Mesenchymal stem cell (in vitro differentiated cells and primary cell): ENCODE data around the gene TRA2A.
A peak's percentile ranks its signal among the peaks of the same experiment; 100 is the strongest.

ENCODE experiments used
- DNase-seq: peaks from one replicate; pipeline ENCODE4 v3.0.0-alpha.2; 2013
- H2AFZ ChIP-seq: one replicate; pipeline ENCODE4 v1.6.1; 2013; ENCODE audit warnings: low read depth, mild to moderate bottlenecking, control low read depth, inconsistent platforms, low read length, moderate library complexity
- H2AK5ac ChIP-seq: 2 replicates; pipeline ENCODE4 v1.6.1; 2013; ENCODE audit warnings: low read length, moderate library complexity, mild to moderate bottlenecking, inconsistent platforms; ENCODE audit not compliant: severe bottlenecking
- H2BK120ac ChIP-seq: one replicate; pipeline ENCODE4 v1.6.1; 2013; ENCODE audit warnings: low read depth, mild to moderate bottlenecking, inconsistent platforms, low read length, moderate library complexity
- H2BK12ac ChIP-seq, 2 experiments: one replicate each; pipeline ENCODE4 v1.6.1; 2013; ENCODE audit warnings: inconsistent platforms in 2 of 2, low read length in 2 of 2, mild to moderate bottlenecking in 2 of 2, moderate library complexity in 2 of 2, control low read depth in 1 of 2
- H2BK15ac ChIP-seq: one replicate; pipeline ENCODE4 v1.6.1; 2013; ENCODE audit warnings: mild to moderate bottlenecking, low read depth, inconsistent platforms; ENCODE audit not compliant: poor library complexity, severe bottlenecking
- H2BK5ac ChIP-seq: 2 replicates; pipeline ENCODE4 v1.6.1; 2013; ENCODE audit warnings: low read depth, mild to moderate bottlenecking, low read length, control low read depth, inconsistent platforms; ENCODE audit not compliant: poor library complexity, severe bottlenecking
- H3K14ac ChIP-seq, 2 experiments: one replicate each; pipeline ENCODE4 v1.6.1; 2013; ENCODE audit warnings: inconsistent platforms in 2 of 2, low read length in 2 of 2, control low read depth in 1 of 2, mild to moderate bottlenecking in 1 of 2, moderate library complexity in 1 of 2
- H3K18ac ChIP-seq, 2 experiments: one replicate each; pipeline ENCODE4 v1.6.1; 2013; ENCODE audit warnings: inconsistent platforms in 2 of 2, low read length in 2 of 2, control low read depth in 1 of 2, low read depth in 1 of 2, mild to moderate bottlenecking in 1 of 2
- H3K23ac ChIP-seq, 2 experiments: one replicate each; pipeline ENCODE4 v1.6.1; 2013; ENCODE audit warnings: inconsistent platforms in 2 of 2, low read length in 2 of 2, mild to moderate bottlenecking in 2 of 2, moderate library complexity in 2 of 2, control low read depth in 1 of 2
- H3K27ac ChIP-seq: 2 replicates; pipeline ENCODE4 v1.5.1; 2013; ENCODE audit warnings: mild to moderate bottlenecking, moderate library complexity, low read length, control low read depth, inconsistent platforms; ENCODE audit not compliant: poor library complexity, severe bottlenecking
- H3K27me3 ChIP-seq, 2 experiments: 2 replicates each; pipeline versions ENCODE4 v1.6.1 to v1.7.0; 2013; ENCODE audit warnings: low read length in 2 of 2, mild to moderate bottlenecking in 2 of 2, moderate library complexity in 2 of 2, control low read depth in 1 of 2, inconsistent platforms in 1 of 2; ENCODE audit not compliant: control insufficient read depth in 1 of 2, insufficient read depth in 1 of 2
- H3K36me3 ChIP-seq, 2 experiments: 2 replicates each; pipeline versions ENCODE4 v1.6.1 to v1.7.0; 2013; ENCODE audit warnings: low read length in 2 of 2, control low read depth in 1 of 2, inconsistent platforms in 1 of 2, low read depth in 1 of 2, mild to moderate bottlenecking in 1 of 2; ENCODE audit not compliant: insufficient read depth in 2 of 2, control insufficient read depth in 1 of 2
- H3K4ac ChIP-seq, 2 experiments: one replicate each; pipeline ENCODE4 v1.6.1; 2013; ENCODE audit warnings: inconsistent platforms in 2 of 2, low read length in 2 of 2, mild to moderate bottlenecking in 2 of 2, moderate library complexity in 2 of 2, control low read depth in 1 of 2, low read depth in 1 of 2
- H3K4me1 ChIP-seq: 2 replicates; pipeline ENCODE4 v1.6.1; 2013; ENCODE audit warnings: low read depth, low read length, control low read depth; ENCODE audit not compliant: control insufficient read depth, insufficient read depth
- H3K4me2 ChIP-seq: 2 replicates; pipeline ENCODE4 v1.6.1; 2013; ENCODE audit warnings: low read length, mild to moderate bottlenecking, inconsistent platforms; ENCODE audit not compliant: poor library complexity, severe bottlenecking
- H3K4me3 ChIP-seq, 2 experiments: 2 replicates each; pipeline versions ENCODE4 v1.5.1 to v1.7.0; 2013; ENCODE audit warnings: low read length in 2 of 2, mild to moderate bottlenecking in 2 of 2, control low read depth in 1 of 2, low read depth in 1 of 2; ENCODE audit not compliant: insufficient read depth in 1 of 2
- H3K79me1 ChIP-seq: replicated peaks from 2 replicates; pipeline ENCODE4 v1.6.1; 2013; ENCODE audit warnings: mild to moderate bottlenecking, control low read depth, low read length, inconsistent platforms; ENCODE audit not compliant: poor library complexity, severe bottlenecking
- H3K9ac ChIP-seq: 2 replicates; pipeline ENCODE4 v1.7.0; 2013; ENCODE audit warnings: mild to moderate bottlenecking, low read length, moderate library complexity
- H3K9me3 ChIP-seq: 2 replicates; pipeline ENCODE4 v1.7.0; 2013; ENCODE audit warnings: mild to moderate bottlenecking, low read length; ENCODE audit not compliant: control insufficient read depth
- H4K8ac ChIP-seq: one replicate; pipeline ENCODE4 v1.6.1; 2013; ENCODE audit warnings: inconsistent platforms, mild to moderate bottlenecking, low read length, moderate library complexity
- H4K91ac ChIP-seq: one replicate; pipeline ENCODE4 v1.6.1; 2013; ENCODE audit warnings: mild to moderate bottlenecking, low read length, inconsistent platforms
- WGBS: methylation state at CpG from one replicate; pipeline ENCODE4 v1.1.7; 2013; ENCODE audit warnings: mixed read lengths; 5-methylcytosine and 5-hydroxymethylcytosine counted together

The TRA2A gene

GRCh38 chr7:23470330-23471105, 61.3 kb downstream of the TRA2A start, which contains the start of gene IGF2BP3:
TSS of gene IGF2BP3 (minus strand) at chr7:23470491. CDS start at chr7:23470110, 381 bp downstream.
- peak within 1 kb of the TSS; percentile 66 to 90 for H2BK12ac ChIP-seq
- peak within 1 kb of the TSS; percentile 90 for H2BK15ac ChIP-seq
- peak; percentile 99 for DNase-seq
- peak within 1 kb of the TSS; percentile 95 for H3K27ac ChIP-seq
- peak within 1 kb of the TSS; percentile 88 for H3K4me2 ChIP-seq
- H2BK5ac ChIP-seq: peak within 1 kb of the TSS; percentile 53
- H3K79me1 ChIP-seq: no peaks in the 10 kb centered on the region
- peak within 1 kb of the TSS in 1 of 2 experiments; percentile 86 for H3K14ac ChIP-seq
- H3K9ac ChIP-seq: peak within 1 kb of the TSS; percentile 69
- H3K36me3 ChIP-seq: no peaks in the 10 kb centered on the region
- H2BK120ac ChIP-seq: peak within 1 kb of the TSS; percentile 96
- peak within 1 kb of the TSS; percentile 98 to 100 for H3K23ac ChIP-seq
- H3K4me3 ChIP-seq: peak within 1 kb of the TSS; percentile 78 to 81
- no peak within 1 kb of the TSS for H2AFZ ChIP-seq
- no peaks in the 10 kb centered on the region for H3K9me3 ChIP-seq
- whole genome bisulfite sequencing: under 1% methylated on average over 26 of the region's 34 CpGs
- H3K4me1 ChIP-seq: peaks cover 9% of the 10 kb centered on the region
- H3K18ac ChIP-seq: peak within 1 kb of the TSS; percentile 97 to 99
- H4K91ac ChIP-seq: peak within 1 kb of the TSS; percentile 96
- H2AK5ac ChIP-seq: no peak within 1 kb of the TSS
- peak within 1 kb of the TSS; percentile 98 for H3K4ac ChIP-seq
- H4K8ac ChIP-seq: peak within 1 kb of the TSS; percentile 93
- H3K27me3 ChIP-seq: peaks cover 0 to 91% of the 10 kb centered on the region in 2 experiments

GRCh38 chr7:23469961-23470250, 61.9 kb downstream of the TRA2A start:
- peaks cover 11% of the 10 kb centered on the region for H3K4me1 ChIP-seq
- H2AFZ ChIP-seq: no peak overlapping the region
- H3K9ac ChIP-seq: peak overlapping the region; percentile 69
- peak overlapping the region; percentile 94 for H2BK120ac ChIP-seq
- H3K4ac ChIP-seq: peak overlapping the region; percentile 78 to 98
- H3K27me3 ChIP-seq: peaks cover 0 to 90% of the 10 kb centered on the region in 2 experiments
- no peak overlapping the region for H2BK15ac ChIP-seq
- H4K8ac ChIP-seq: peak overlapping the region; percentile 39
- H3K79me1 ChIP-seq: peaks cover under 1% of the 10 kb centered on the region
- WGBS: 0% methylated on average over 8 of the region's 18 CpGs
- peak overlapping the region; percentile 4 for H2BK5ac ChIP-seq
- peak overlapping the region; percentile 88 for H3K4me2 ChIP-seq
- H3K23ac ChIP-seq: no peak overlapping the region
- H3K9me3 ChIP-seq: no peaks in the 10 kb centered on the region
- no peak overlapping the region for H2AK5ac ChIP-seq
- peak overlapping the region; percentile 96 for H4K91ac ChIP-seq
- DNase-seq: peak; percentile 60
- peak overlapping the region; percentile 92 for H3K27ac ChIP-seq
- peak overlapping the region; percentile 78 to 81 for H3K4me3 ChIP-seq
- H2BK12ac ChIP-seq: peak overlapping the region in 1 of 2 experiments; percentile 39
- H3K14ac ChIP-seq: peak overlapping the region in 1 of 2 experiments; percentile 72
- peak overlapping the region; percentile 97 to 99 for H3K18ac ChIP-seq
- H3K36me3 ChIP-seq: no peaks in the 10 kb centered on the region

- peak overlapping the region; percentile 74 to 86 for H3K14ac ChIP-seq
- H3K4me3 ChIP-seq: peak overlapping the region; percentile 78 to 81
- peak overlapping the region; percentile 66 to 90 for H2BK12ac ChIP-seq
- H2BK5ac ChIP-seq: peak overlapping the region; percentile 4
- peak overlapping the region; percentile 96 for H4K91ac ChIP-seq
- H2AK5ac ChIP-seq: no peak overlapping the region
- peak overlapping the region; percentile 97 to 99 for H3K18ac ChIP-seq
- WGBS: under 1% methylated on average over 84 of the region's 91 CpGs
- H3K27ac ChIP-seq: peak overlapping the region; percentile 92
- H3K27me3 ChIP-seq: peaks cover 0 to 87% of the 10 kb centered on the region in 2 experiments
- H3K4me1 ChIP-seq: peaks cover 10% of the 10 kb centered on the region
- H2BK15ac ChIP-seq: peak overlapping the region; percentile 94
- H4K8ac ChIP-seq: peak overlapping the region; percentile 75
- peak overlapping the region; percentile 94 for H2BK120ac ChIP-seq
- peak overlapping the region; percentile 69 for H3K9ac ChIP-seq
- peaks cover 1% of the 10 kb centered on the region for H3K79me1 ChIP-seq
- H3K36me3 ChIP-seq: no peaks in the 10 kb centered on the region
- H3K4me2 ChIP-seq: peak overlapping the region; percentile 88
- peak; percentile 34 for DNase-seq
- no peaks in the 10 kb centered on the region for H3K9me3 ChIP-seq
- H2AFZ ChIP-seq: no peak overlapping the region
- H3K23ac ChIP-seq: peak overlapping the region; percentile 98 to 100
- H3K4ac ChIP-seq: peak overlapping the region; percentile 98
These were observed 62.4 kb downstream of the TRA2A start for GRCh38 chr7:23469150-23469960.
